ENCODE measurements around the gene ZNF606. TPM values are rescaled to one million over a fixed set of nuclear protein-coding genes. Genes with fewer than 3 reads are reported as not detected.

Gene ZNF606
- total RNA-seq, 1 experiment from 2014 or later = 16.1 TPM

GRCh38 chr19:58037927-58038687 lies 35.5 kb upstream of the ZNF606 start:
- no peaks in the 10 kb centered on the region for H3K4me1 ChIP-seq (ENCODE audit: control insufficient read depth, insufficient read depth, low read length)
- DNase-seq (ENCODE audit: low read depth, low spot score) = no peak
- no peak overlapping the region for H3K4me3 ChIP-seq (ENCODE audit: low read depth in 2 of 2, low read length in 2 of 2)
- intact Hi-C loops (cut with micrococcal nuclease; ENCODE audit: unreplicated experiment) (no loop called here), in situ Hi-C loops (cut with HindIII; ENCODE audit: low pct_unique_long_range_greater_than_20kb, low sequenced_read_pairs) (no loop called here)
- TF ChIP-seq CTCF (IDR thresholded peaks at IDR 0.05) = no peak
- no peak for TF ChIP-seq POLR2AphosphoS5 (IDR thresholded peaks at IDR 0.05; ENCODE audit: low read depth, low read length)
- TF ChIP-seq SIN3A (IDR thresholded peaks at IDR 0.05; ENCODE audit: borderline replicate concordance, insufficient read depth, low read depth, low read length) = no peak
- no peak for TF ChIP-seq TCF7L2 (IDR thresholded peaks at IDR 0.05; ENCODE audit: low read depth, low read length)
- no peak for TF ChIP-seq REST (IDR thresholded peaks at IDR 0.05; ENCODE audit: insufficient read depth in 1 of 2, low read depth in 2 of 2, low read length in 1 of 2)
- CTCF ChIA-PET = interaction anchor here (0.5 kb wide), 1 partner anchor 247 kb away, joined by 7 read pairs; no protein-coding TSS in a partner anchor
- no peak overlapping the region for H3K27ac ChIP-seq (ENCODE audit: low read length)
- no TSS peak for BruUV-seq (replicated peaks)
- no peak for ATAC-seq
- no peaks in the 10 kb centered on the region for H3K27me3 ChIP-seq (ENCODE audit: control insufficient read depth, insufficient read depth, low read length)
- H3K9me3 ChIP-seq (ENCODE audit: control insufficient read depth, insufficient read depth, low read depth, low read length) = no peaks in the 10 kb centered on the region
- H3K36me3 ChIP-seq (ENCODE audit: control insufficient read depth, insufficient read depth, low read length) = no peaks in the 10 kb centered on the region
- POLR2A ChIA-PET = no interaction called here

- Histone ChIP-seq H3K27ac (ENCODE audit: low read length) (no peak overlapping the region), H3K27me3 (ENCODE audit: control insufficient read depth, insufficient read depth, low read length) (no peaks in the 10 kb centered on the region), H3K4me3 (ENCODE audit: low read depth in 2 of 2, low read length in 2 of 2) (no peak overlapping the region), H3K36me3 (ENCODE audit: control insufficient read depth, insufficient read depth, low read length) (no peaks in the 10 kb centered on the region), H3K4me1 (ENCODE audit: control insufficient read depth, insufficient read depth, low read length) (no peaks in the 10 kb centered on the region), H3K9me3 (ENCODE audit: control insufficient read depth, insufficient read depth, low read depth, low read length) (no peaks in the 10 kb centered on the region)
- ChIA-PET CTCF (no interaction called here), POLR2A (no interaction called here)
- no peak for DNase-seq (ENCODE audit: low read depth, low spot score)
- intact Hi-C loops (cut with micrococcal nuclease; ENCODE audit: unreplicated experiment) = no loop called here
- in situ Hi-C loops (cut with HindIII; ENCODE audit: low pct_unique_long_range_greater_than_20kb, low sequenced_read_pairs) = no loop called here
- TF ChIP-seq TCF7L2 (IDR thresholded peaks at IDR 0.05; ENCODE audit: low read depth, low read length) = no peak
- TF ChIP-seq SIN3A (IDR thresholded peaks at IDR 0.05; ENCODE audit: borderline replicate concordance, insufficient read depth, low read depth, low read length) = no peak
- TF ChIP-seq POLR2AphosphoS5 (IDR thresholded peaks at IDR 0.05; ENCODE audit: low read depth, low read length) = no peak
- no peak for TF ChIP-seq CTCF (IDR thresholded peaks at IDR 0.05)
- ATAC-seq = no peak
- no TSS peak for BruUV-seq (replicated peaks)
Observed at GRCh38 chr19:58035863-58036262, 33.2 kb upstream of the ZNF606 start.

Data from Panc1 (cell line).